Loucy (cell line): ENCODE results near the gene CDC25A.

Experiments used
- CTCF ChIP-seq: fragments of 200-600 bp; sonication (generic); conservative IDR thresholded peaks from 2 replicates; pipeline ENCODE4 v1.5.1; 2014; ENCODE audit warnings: mild to moderate bottlenecking, antibody characterized with exemption, low read length
- EZH2phosphoT487 ChIP-seq: fragments of 200-600 bp; IDR thresholded peaks from 2 replicates; pipeline ENCODE4 v1.6.1; 2018; ENCODE audit warnings: antibody characterized with exemption, mild to moderate bottlenecking, moderate library complexity, borderline replicate concordance

- TF ChIP-seq CTCF: no peak
- TF ChIP-seq EZH2phosphoT487: no peak
Observed at GRCh38 chr3:48143992-48144391, 44.2 kb downstream of the CDC25A start.
